Central memory CD8-positive, alpha-beta T cell (primary cell): ENCODE data around the gene SLC2A10.

Experiments used
- ATAC-seq: fragments of 150-1000 bp; cut with Tn5 transposase; replicated peaks from 2 replicates; pipeline ENCODE4 v1.10.0; 2022; ENCODE audit warnings: mild to moderate bottlenecking, moderate FRiP score, moderate number of reproducible peaks; ENCODE audit not compliant: poor library complexity, severe bottlenecking; ENCODE audit errors: extremely low read depth
- DNase-seq, 2 donors: peaks; one replicate each; pipeline ENCODE4 v3.0.0; 2021; ENCODE audit warnings: low spot score in 2 of 2
- H3K27ac Mint-ChIP-seq: one replicate; pipeline ENCODE4 v1.8.0; 2022; ENCODE audit warnings: low read depth, mild to moderate bottlenecking, moderate library complexity, mixed read lengths
- H3K27me3 Mint-ChIP-seq: one replicate; pipeline ENCODE4 v1.8.0; 2022; ENCODE audit warnings: mixed read lengths
- H3K36me3 Mint-ChIP-seq: one replicate; pipeline ENCODE4 v1.8.0; 2022; ENCODE audit warnings: mild to moderate bottlenecking, moderate library complexity, mixed read lengths; ENCODE audit not compliant: insufficient read depth
- H3K4me1 Mint-ChIP-seq: one replicate; pipeline ENCODE4 v1.8.0; 2022; ENCODE audit warnings: mixed read lengths
- H3K4me3 Mint-ChIP-seq: one replicate; pipeline ENCODE4 v1.8.0; 2022; ENCODE audit warnings: mild to moderate bottlenecking, moderate library complexity, mixed read lengths
- H3K9me3 Mint-ChIP-seq: one replicate; pipeline ENCODE4 v1.8.0; 2022; ENCODE audit warnings: mixed read lengths

The SLC2A10 gene

GRCh38 chr20:46713957-46714834 lies 4.7 kb downstream of the SLC2A10 start:
- DNase-seq (no peak), ATAC-seq (no peak)
- no peak overlapping the region for H3K27ac Mint-ChIP-seq
- H3K27me3 Mint-ChIP-seq, result peaks cover 59% of the 10 kb centered on the region
- H3K36me3 Mint-ChIP-seq, result no peaks in the 10 kb centered on the region
- no peak overlapping the region for H3K4me3 Mint-ChIP-seq
- H3K9me3 Mint-ChIP-seq, result no peaks in the 10 kb centered on the region
- H3K4me1 Mint-ChIP-seq, result peaks cover 10% of the 10 kb centered on the region

DNA sequence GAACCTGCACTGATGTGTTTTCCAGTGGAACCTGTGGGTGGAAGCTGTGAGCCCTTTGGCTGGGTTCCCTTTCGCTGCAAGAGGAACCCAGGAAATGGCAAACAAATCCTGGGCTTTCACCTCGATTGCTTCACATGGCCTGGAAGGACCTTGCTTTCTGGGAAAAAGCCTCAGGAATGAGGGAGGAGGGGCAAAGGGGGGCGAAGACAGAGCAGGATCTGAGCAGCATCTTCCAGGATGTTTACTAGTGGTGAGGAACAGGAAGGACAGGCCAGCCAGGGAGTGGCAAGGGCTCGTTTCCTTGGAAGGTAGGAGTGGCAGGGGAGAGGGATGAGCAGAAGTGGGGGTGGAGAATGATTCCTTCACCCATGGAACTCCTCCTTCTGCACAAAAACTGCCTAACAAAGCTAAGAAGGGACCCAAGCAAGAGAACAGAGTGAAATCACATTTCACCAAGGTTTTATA lies 5.9 kb downstream of the SLC2A10 start:
- no peak overlapping the region for H3K4me3 Mint-ChIP-seq
- peaks cover 3% of the 10 kb centered on the region for H3K4me1 Mint-ChIP-seq
- no peak for ATAC-seq
- no peak overlapping the region for H3K27ac Mint-ChIP-seq
- peaks cover 48% of the 10 kb centered on the region for H3K27me3 Mint-ChIP-seq
- H3K36me3 Mint-ChIP-seq, result no peaks in the 10 kb centered on the region
- no peaks in the 10 kb centered on the region for H3K9me3 Mint-ChIP-seq
- no peak for DNase-seq

DNA sequence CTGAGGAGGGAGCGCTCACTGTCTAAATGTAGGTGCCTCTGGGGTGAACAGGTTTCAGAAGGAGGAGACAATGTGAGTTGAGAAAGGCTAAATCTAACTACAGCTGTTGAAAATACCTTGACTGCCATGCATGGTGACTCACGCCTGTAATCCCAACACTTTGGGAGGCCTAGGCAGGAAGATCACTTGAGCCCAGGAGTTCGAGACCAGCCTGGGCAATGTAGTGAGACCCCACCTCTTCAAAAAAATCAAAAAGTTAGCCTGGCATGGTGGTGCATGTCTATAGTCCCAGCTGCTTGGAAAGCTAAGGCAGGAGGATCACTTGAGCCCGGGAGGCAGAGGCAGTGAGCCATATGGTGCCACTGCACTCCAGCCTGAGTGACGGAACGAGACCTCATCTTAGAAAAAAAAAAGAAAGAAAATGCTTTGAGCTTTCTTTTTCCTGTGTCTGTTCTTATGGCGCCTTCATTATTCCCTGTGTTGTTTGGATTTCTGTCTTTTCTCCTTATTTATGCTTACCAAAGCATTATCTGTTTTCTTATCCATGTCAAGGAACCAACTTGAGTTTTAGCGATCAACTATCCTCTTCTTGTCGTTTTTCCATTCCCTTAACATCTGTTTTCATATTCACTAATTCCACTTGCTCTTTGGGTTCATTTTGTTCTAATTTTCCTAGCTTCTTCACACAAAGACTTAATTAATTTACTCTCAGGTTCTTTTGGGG lies 8.5 kb downstream of the SLC2A10 start:
- no peak for ATAC-seq
- no peak for DNase-seq
- Mint-ChIP-seq H3K4me3 (no peak overlapping the region), H3K36me3 (no peaks in the 10 kb centered on the region), H3K9me3 (no peaks in the 10 kb centered on the region), H3K27ac (no peak overlapping the region), H3K4me1 (no peaks in the 10 kb centered on the region), H3K27me3 (peaks cover 27% of the 10 kb centered on the region)

- DNase-seq, result no peak
- Mint-ChIP-seq H3K9me3 (no peaks in the 10 kb centered on the region), H3K4me3 (no peak overlapping the region), H3K4me1 (no peaks in the 10 kb centered on the region), H3K27me3 (peaks cover 6% of the 10 kb centered on the region), H3K27ac (no peak overlapping the region), H3K36me3 (no peaks in the 10 kb centered on the region)
- no peak for ATAC-seq
These were observed 10.6 kb downstream of the SLC2A10 start for GRCh38 chr20:46720019-46720418.

DNA sequence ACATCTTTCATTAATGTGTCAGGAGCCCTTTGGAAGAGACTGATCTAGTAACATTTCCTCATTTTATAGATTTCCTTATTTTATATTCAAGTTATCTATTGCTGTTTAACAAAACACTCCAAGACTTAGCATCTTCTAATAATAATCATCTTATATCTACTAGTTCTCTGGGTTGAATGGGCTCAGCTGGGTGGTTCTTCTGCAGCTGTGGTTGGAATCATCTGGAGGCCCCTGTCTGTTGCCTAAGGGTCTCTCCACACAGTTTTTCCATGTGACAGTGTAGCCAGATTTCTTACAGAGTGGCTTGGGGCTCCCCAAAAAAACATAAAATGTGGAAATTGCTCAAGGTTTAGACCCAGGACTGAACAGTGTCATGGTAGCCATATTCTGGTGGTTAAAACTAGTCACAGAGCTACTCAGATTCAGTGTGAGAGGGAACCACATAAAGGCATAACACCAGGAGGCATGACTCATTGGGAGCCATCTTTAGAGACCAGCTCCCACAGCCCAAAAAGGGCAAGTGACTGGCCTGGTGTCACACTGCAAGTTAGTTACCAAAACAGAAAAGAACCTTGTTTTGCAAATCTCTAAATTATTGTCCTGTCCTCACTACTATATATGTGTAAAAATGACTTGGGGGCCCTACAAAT lies 11.5 kb downstream of the SLC2A10 start:
- H3K36me3 Mint-ChIP-seq, result no peaks in the 10 kb centered on the region
- no peaks in the 10 kb centered on the region for H3K4me1 Mint-ChIP-seq
- ATAC-seq (no peak), DNase-seq (no peak)
- no peak overlapping the region for H3K27ac Mint-ChIP-seq
- H3K4me3 Mint-ChIP-seq, result no peak overlapping the region
- no peaks in the 10 kb centered on the region for H3K27me3 Mint-ChIP-seq
- no peaks in the 10 kb centered on the region for H3K9me3 Mint-ChIP-seq

DNA sequence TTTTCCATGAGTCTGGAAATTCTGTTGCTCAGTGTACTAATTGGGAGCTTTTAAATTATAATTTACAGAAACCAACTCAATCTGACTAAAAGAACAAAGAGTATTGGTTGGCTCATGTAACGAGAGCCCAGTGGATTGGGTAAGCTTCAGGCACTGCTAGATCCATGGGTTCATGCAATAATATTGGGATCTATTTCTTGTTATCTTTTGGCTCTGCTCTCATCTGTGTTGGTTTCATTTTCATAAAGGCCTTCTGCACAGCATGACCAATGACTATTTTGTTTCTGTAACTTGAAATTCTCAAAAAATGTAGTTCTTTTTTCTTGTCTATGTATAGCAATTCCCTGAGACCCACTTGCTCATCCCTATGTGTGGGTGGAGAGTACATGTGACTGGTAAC lies 12.0 kb downstream of the SLC2A10 start:
- Mint-ChIP-seq H3K27me3 (no peaks in the 10 kb centered on the region), H3K36me3 (no peaks in the 10 kb centered on the region), H3K27ac (no peak overlapping the region), H3K9me3 (no peaks in the 10 kb centered on the region), H3K4me1 (no peaks in the 10 kb centered on the region), H3K4me3 (no peak overlapping the region)
- no peak for ATAC-seq
- no peak for DNase-seq

GRCh38 chr20:46722450-46722849 lies 13.0 kb downstream of the SLC2A10 start:
- Mint-ChIP-seq H3K27ac (no peak overlapping the region), H3K4me3 (no peak overlapping the region), H3K27me3 (no peaks in the 10 kb centered on the region), H3K4me1 (no peaks in the 10 kb centered on the region), H3K36me3 (no peaks in the 10 kb centered on the region), H3K9me3 (no peaks in the 10 kb centered on the region)
- no peak for ATAC-seq
- DNase-seq, result no peak

GRCh38 chr20:46723039-46723438 lies 13.6 kb downstream of the SLC2A10 start:
- Mint-ChIP-seq H3K9me3 (no peaks in the 10 kb centered on the region), H3K36me3 (no peaks in the 10 kb centered on the region), H3K4me1 (no peaks in the 10 kb centered on the region), H3K27ac (no peak overlapping the region), H3K27me3 (no peaks in the 10 kb centered on the region), H3K4me3 (no peak overlapping the region)
- DNase-seq (no peak), ATAC-seq (no peak)

DNA sequence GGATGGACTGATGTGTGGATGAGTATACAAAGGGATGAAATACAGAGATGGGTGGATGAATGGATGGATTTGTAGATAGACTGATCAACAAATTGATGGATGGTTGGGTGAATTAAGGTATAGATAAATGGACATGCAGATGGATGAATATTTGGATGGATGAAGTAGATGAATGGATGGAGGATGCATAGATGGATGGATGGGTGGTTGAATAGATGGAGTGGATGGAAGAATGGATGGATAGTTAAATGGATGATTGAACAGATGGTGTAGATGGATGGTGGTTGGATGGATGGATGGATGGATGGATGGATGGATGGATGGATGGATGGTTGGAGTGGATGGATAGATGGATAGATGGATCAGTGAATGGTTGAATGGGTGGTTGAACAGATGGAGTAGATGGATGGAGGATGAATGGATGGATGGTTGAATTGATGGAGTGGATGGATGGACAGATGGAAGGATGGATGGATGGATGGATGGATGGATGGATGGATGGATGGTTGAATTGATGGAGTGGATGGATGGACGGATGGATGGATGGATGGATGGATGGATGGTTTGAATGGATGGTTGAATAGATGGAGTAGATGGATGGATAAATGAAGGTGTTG lies 15.0 kb downstream of the SLC2A10 start:
- Mint-ChIP-seq H3K27me3 (no peaks in the 10 kb centered on the region), H3K9me3 (no peaks in the 10 kb centered on the region), H3K4me3 (no peak overlapping the region), H3K27ac (no peak overlapping the region), H3K4me1 (no peaks in the 10 kb centered on the region), H3K36me3 (no peaks in the 10 kb centered on the region)
- no peak for DNase-seq
- no peak for ATAC-seq

DNA sequence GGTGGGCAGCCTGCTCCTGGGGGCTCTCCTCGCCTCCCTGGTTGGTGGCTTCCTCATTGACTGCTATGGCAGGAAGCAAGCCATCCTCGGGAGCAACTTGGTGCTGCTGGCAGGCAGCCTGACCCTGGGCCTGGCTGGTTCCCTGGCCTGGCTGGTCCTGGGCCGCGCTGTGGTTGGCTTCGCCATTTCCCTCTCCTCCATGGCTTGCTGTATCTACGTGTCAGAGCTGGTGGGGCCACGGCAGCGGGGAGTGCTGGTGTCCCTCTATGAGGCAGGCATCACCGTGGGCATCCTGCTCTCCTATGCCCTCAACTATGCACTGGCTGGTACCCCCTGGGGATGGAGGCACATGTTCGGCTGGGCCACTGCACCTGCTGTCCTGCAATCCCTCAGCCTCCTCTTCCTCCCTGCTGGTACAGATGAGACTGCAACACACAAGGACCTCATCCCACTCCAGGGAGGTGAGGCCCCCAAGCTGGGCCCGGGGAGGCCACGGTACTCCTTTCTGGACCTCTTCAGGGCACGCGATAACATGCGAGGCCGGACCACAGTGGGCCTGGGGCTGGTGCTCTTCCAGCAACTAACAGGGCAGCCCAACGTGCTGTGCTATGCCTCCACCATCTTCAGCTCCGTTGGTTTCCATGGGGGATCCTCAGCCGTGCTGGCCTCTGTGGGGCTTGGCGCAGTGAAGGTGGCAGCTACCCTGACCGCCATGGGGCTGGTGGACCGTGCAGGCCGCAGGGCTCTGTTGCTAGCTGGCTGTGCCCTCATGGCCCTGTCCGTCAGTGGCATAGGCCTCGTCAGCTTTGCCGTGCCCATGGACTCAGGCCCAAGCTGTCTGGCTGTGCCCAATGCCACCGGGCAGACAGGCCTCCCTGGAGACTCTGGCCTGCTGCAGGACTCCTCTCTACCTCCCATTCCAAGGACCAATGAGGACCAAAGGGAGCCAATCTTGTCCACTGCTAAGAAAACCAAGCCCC lies 16.0 kb downstream of the SLC2A10 start:
- DNase-seq (no peak), ATAC-seq (no peak)
- Mint-ChIP-seq H3K27me3 (no peaks in the 10 kb centered on the region), H3K4me3 (no peak overlapping the region), H3K9me3 (no peaks in the 10 kb centered on the region), H3K36me3 (no peaks in the 10 kb centered on the region), H3K27ac (no peak overlapping the region), H3K4me1 (no peaks in the 10 kb centered on the region)

- H3K27me3 Mint-ChIP-seq, result peaks cover 29% of the 10 kb centered on the region
- DNase-seq, result no peak
- no peaks in the 10 kb centered on the region for H3K9me3 Mint-ChIP-seq
- no peak overlapping the region for H3K4me3 Mint-ChIP-seq
- ATAC-seq, result no peak
- H3K27ac Mint-ChIP-seq, result no peak overlapping the region
- H3K36me3 Mint-ChIP-seq, result no peaks in the 10 kb centered on the region
- H3K4me1 Mint-ChIP-seq, result no peaks in the 10 kb centered on the region
These were observed 22.3 kb downstream of the SLC2A10 start for GRCh38 chr20:46731770-46732169.
